SK-N-SH (cell line): ENCODE data around the gene STXBP1. TPM values are rescaled to one million over a fixed set of nuclear protein-coding genes. Genes with fewer than 3 reads are reported as not detected.

ENCODE experiments used
- CTCF ChIA-PET: fragments of 300-600, 350-600 bp; formaldehyde crosslinking; extraction: SDS; loops from one replicate; lab custom pipeline; 2021; lab: Yijun Ruan, JAX
- POLR2A ChIA-PET: fragments of 350-600 bp; sonication (Branson Sonifier 250); formaldehyde crosslinking; extraction: SDS; loops from one replicate; lab custom pipeline; 2020; ENCODE audit warnings: antibody characterized with exemption, inconsistent platforms; lab: Yijun Ruan, JAX
- DNase-seq: peaks from one replicate; pipeline ENCODE4 v3.0.0; 2012
- H2AFZ ChIP-seq: fragments of 200-600 bp; sonication (generic); 2 replicates; pipeline ENCODE4 v1.8.1; 2016; ENCODE audit warnings: antibody characterized with exemption, mild to moderate bottlenecking, low read depth
- H3F3A ChIP-seq: fragments of 200-600 bp; sonication (generic); replicated peaks from 2 replicates; pipeline ENCODE3; 2016; ENCODE audit warnings: antibody characterized with exemption, mild to moderate bottlenecking; ENCODE audit not compliant: insufficient read depth
- H3K27ac ChIP-seq, 2 experiments: fragments of 200-500 bp in 1 of 2; fragments of 200-600 bp in 1 of 2; sonication (Bioruptor generic) in 1 of 2; sonication (generic), shearing (Covaris generic) in 1 of 2; 2 replicates each; pipeline versions ENCODE4 v1.5.1 to v1.6.1; 2014 to 2016; ENCODE audit warnings: low read depth in 2 of 2, inconsistent platforms in 1 of 2, low read length in 1 of 2, mild to moderate bottlenecking in 1 of 2, mixed read lengths in 1 of 2
- H3K27me3 ChIP-seq: fragments of 200-600 bp; sonication (generic), shearing (Covaris generic); 2 replicates; pipeline ENCODE4 v1.6.1; 2016; ENCODE audit warnings: mixed run types; ENCODE audit not compliant: insufficient read depth
- H3K36me3 ChIP-seq, 2 experiments: fragments of 200-500 bp in 1 of 2; fragments of 200-600 bp in 1 of 2; sonication (Bioruptor generic) in 1 of 2; sonication (generic) in 1 of 2; replicated peaks in 1 of 2; 2 replicates each; pipeline versions ENCODE3 to v1.5.1; 2014 to 2016; ENCODE audit warnings: low read length in 1 of 2, mild to moderate bottlenecking in 1 of 2; ENCODE audit not compliant: insufficient read depth in 2 of 2, control insufficient read depth in 1 of 2
- H3K4me1 ChIP-seq, 2 experiments: fragments of 200-500 bp in 1 of 2; fragments of 200-600 bp in 1 of 2; sonication (Bioruptor generic) in 1 of 2; sonication (generic), shearing (Covaris generic) in 1 of 2; 2 replicates each; pipeline versions ENCODE4 v1.5.1 to v1.6.1; 2014 to 2016; ENCODE audit warnings: low read depth in 1 of 2, low read length in 1 of 2, mixed run types in 1 of 2; ENCODE audit not compliant: insufficient read depth in 2 of 2, control insufficient read depth in 1 of 2
- H3K4me2 ChIP-seq: fragments of 200-600 bp; sonication (generic), shearing (Covaris generic); 2 replicates; pipeline ENCODE4 v1.6.1; 2017; ENCODE audit warnings: mixed run types
- H3K4me3 ChIP-seq, 2 experiments: fragments of 200-500 bp in 1 of 2; fragments of 200-600 bp in 1 of 2; sonication (Bioruptor generic) in 1 of 2; sonication (generic), shearing (Covaris generic) in 1 of 2; 2 replicates each; pipeline versions ENCODE4 v1.5.1 to v1.8.1; 2014 to 2016; ENCODE audit warnings: low read depth in 2 of 2, inconsistent platforms in 1 of 2, low read length in 1 of 2, mild to moderate bottlenecking in 1 of 2, mixed read lengths in 1 of 2, moderate library complexity in 1 of 2
- H3K79me2 ChIP-seq: fragments of 200-600 bp; sonication (generic); 2 replicates; pipeline ENCODE4 v1.8.1; 2017; ENCODE audit warnings: mild to moderate bottlenecking; ENCODE audit not compliant: insufficient read depth
- H3K9ac ChIP-seq: fragments of 200-600 bp; sonication (generic); 2 replicates; pipeline ENCODE4 v1.6.1; 2017; ENCODE audit warnings: mixed run types
- H3K9me2 ChIP-seq: fragments of 200-600 bp; sonication (generic); 2 replicates; pipeline ENCODE4 v1.6.1; 2017; ENCODE audit warnings: mixed run types
- H3K9me3 ChIP-seq: fragments of 200-600 bp; sonication (generic); 2 replicates; pipeline ENCODE4 v1.6.1; 2017; ENCODE audit warnings: mixed run types, mild to moderate bottlenecking, moderate library complexity
- H4K20me1 ChIP-seq: fragments of 200-600 bp; sonication (generic); 2 replicates; pipeline ENCODE4 v1.6.1; 2017; ENCODE audit warnings: mild to moderate bottlenecking, mixed run types; ENCODE audit not compliant: insufficient read depth
- ELF1 ChIP-seq: IDR thresholded peaks from 2 replicates; pipeline ENCODE4 v1.4.0; 2012
- EP300 ChIP-seq, 2 experiments: IDR thresholded peaks; 2 replicates each; pipeline versions ENCODE4 v1.4.0 to v1.6.1; 2012; ENCODE audit warnings: borderline replicate concordance in 1 of 2, low read depth in 1 of 2, low read length in 1 of 2
- FOXJ3 ChIP-seq: sonication (generic); formaldehyde crosslinking; IDR thresholded peaks from 2 replicates; pipeline ENCODE4 v1.5.1; 2020; ENCODE audit warnings: mild to moderate bottlenecking, missing genetic modification reagents
- GABPA ChIP-seq: IDR thresholded peaks from 2 replicates; pipeline ENCODE4 v1.4.0; 2012; ENCODE audit warnings: low read depth, mild to moderate bottlenecking
- MAX ChIP-seq: IDR thresholded peaks from 2 replicates; pipeline ENCODE4 v1.4.0; 2012; ENCODE audit warnings: low read depth
- NRF1 ChIP-seq: IDR thresholded peaks from 2 replicates; pipeline ENCODE4 v1.6.1; 2012; ENCODE audit warnings: low read depth, mild to moderate bottlenecking, low read length
- RAD21 ChIP-seq: IDR thresholded peaks from 2 replicates; pipeline ENCODE4 v1.6.1; 2012; ENCODE audit warnings: mild to moderate bottlenecking, low read length
- RCOR1 ChIP-seq: fragments of 150-350 bp; IDR thresholded peaks from 2 replicates; pipeline ENCODE4 v1.6.1; 2017; ENCODE audit warnings: antibody characterized with exemption, low read length
- RXRA ChIP-seq: IDR thresholded peaks from 2 replicates; pipeline ENCODE4 v1.4.0; 2012; ENCODE audit warnings: low read depth, mild to moderate bottlenecking, borderline replicate concordance
- YY1 ChIP-seq: IDR thresholded peaks from 2 replicates; pipeline ENCODE4 v1.4.0; 2012; ENCODE audit warnings: low read depth, mild to moderate bottlenecking
- ZBTB33 ChIP-seq: IDR thresholded peaks from 2 replicates; pipeline ENCODE4 v1.4.0; 2012; ENCODE audit warnings: low read depth, borderline replicate concordance
- WGBS: methylation state at CpG from one replicate; pipeline ENCODE4 v1.1.6; 2017; ENCODE audit warnings: low lambda C conversion rate; 5-methylcytosine and 5-hydroxymethylcytosine counted together
- polyA plus RNA-seq, 3 experiments: library from polyadenylated mRNA; depleted of rRNA; stranded (reverse); fragments of >200 nt; gene quantifications; 2 replicates each; pipeline ENCODE4 v1.2.3, GENCODE V29; 2012

Gene STXBP1
- polyA plus RNA-seq, 1 of the 3 experiments (the other 2 are of a cell fraction): 44.3 TPM

DNA sequence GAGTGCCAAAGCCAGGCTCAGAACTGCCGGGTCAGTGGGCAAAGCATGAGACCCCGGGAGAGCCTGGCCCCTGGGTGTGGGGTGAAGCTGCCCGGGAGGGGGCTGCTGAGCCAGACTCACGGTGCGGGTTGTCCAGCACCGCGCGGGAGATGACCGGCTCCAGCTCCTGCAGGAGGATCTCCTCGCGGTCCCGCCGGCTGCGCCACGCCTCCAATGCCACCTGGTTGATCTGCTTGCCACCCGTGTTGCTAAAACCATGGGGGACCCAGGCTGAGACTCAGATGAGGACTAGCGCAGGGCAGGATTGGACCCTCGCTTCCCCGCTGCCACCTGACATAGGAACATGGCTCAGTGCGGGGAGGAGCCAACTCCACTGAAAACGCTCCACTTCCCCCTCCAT lies 120.4 kb downstream of the STXBP1 start:
- peaks cover 2% of the 10 kb centered on the region for H3F3A ChIP-seq

GRCh38 chr9:127733614-127734013 lies 121.5 kb downstream of the STXBP1 start:
- H3K4me3 ChIP-seq: no peak overlapping the region
- no peaks in the 10 kb centered on the region for H3K79me2 ChIP-seq
- peaks cover 5 to 11% of the 10 kb centered on the region in 2 experiments; a peak in 1 of 4 replicates for H3K4me1 ChIP-seq
- H3K9ac ChIP-seq: no peak overlapping the region
- 96% methylated on average over 2 of the region's 2 CpGs for WGBS
- no peak overlapping the region for H2AFZ ChIP-seq
- no peaks in the 10 kb centered on the region for H3K9me2 ChIP-seq
- H4K20me1 ChIP-seq: no peaks in the 10 kb centered on the region
- H3K27me3 ChIP-seq: no peaks in the 10 kb centered on the region
- no peak overlapping the region for H3K27ac ChIP-seq
- ChIA-PET POLR2A (interaction anchor here (1.3 kb wide), 1 partner anchor 69 kb away, joined by 6 read pairs; no protein-coding TSS in a partner anchor), CTCF (interaction anchor here (0.7 to 10.7 kb wide), 24 partner anchors 7 to 244 kb away, joined by 3 to 226 read pairs (median 12); partner anchors contain the start of genes CDK9, ST6GALNAC4 and STXBP1)
- no peak overlapping the region; the same call in 1 of the 2 replicates for H3K4me2 ChIP-seq
- no peaks in the 10 kb centered on the region for H3K9me3 ChIP-seq
- no peak for TF ChIP-seq MAX
- no peak for TF ChIP-seq NRF1
- TF ChIP-seq RXRA: no peak
- no peak for TF ChIP-seq ZBTB33
- TF ChIP-seq ELF1: no peak
- TF ChIP-seq EP300 (IDR thresholded peaks at IDR 0.05; ENCODE audit: borderline replicate concordance in 1 of 2, low read depth in 1 of 2, low read length in 1 of 2): no peak
- no peak for TF ChIP-seq RAD21
- TF ChIP-seq YY1: no peak
- no peak for TF ChIP-seq GABPA
- DNase-seq: no peak
- peaks cover 2% of the 10 kb centered on the region for H3F3A ChIP-seq
- H3K36me3 ChIP-seq: peaks cover 0 to 3% of the 10 kb centered on the region in 2 experiments

More for the DNA sequence above, 120.4 kb downstream of the STXBP1 start:
- CTCF ChIA-PET: interaction anchor here (0.6 to 10.7 kb wide), 4 partner anchors 53 to 144 kb away, joined by 3 to 226 read pairs (median 19); partner anchors contain the start of gene CDK9
- Histone ChIP-seq H3K4me2 (no peak overlapping the region), H3K9me3 (no peaks in the 10 kb centered on the region), H3K27ac (no peak overlapping the region), H3K4me1 (peaks cover 5 to 11% of the 10 kb centered on the region in 2 experiments; a peak in 1 of 4 replicates), H3K9me2 (no peaks in the 10 kb centered on the region), H3K27me3 (no peaks in the 10 kb centered on the region), H3K79me2 (no peaks in the 10 kb centered on the region), H3K4me3 (no peak overlapping the region), H3K36me3 (peaks cover 0 to 3% of the 10 kb centered on the region in 2 experiments), H2AFZ (no peak overlapping the region), H3K9ac (no peak overlapping the region), H4K20me1 (no peaks in the 10 kb centered on the region)
- POLR2A ChIA-PET: no interaction called here
- no peak for DNase-seq
- no peak for TF ChIP-seq FOXJ3 (CRISPR knock-in tag)
- TF ChIP-seq RCOR1: no peak
- 97% methylated on average over 21 of the region's 21 CpGs for WGBS
